ENCODE results near the gene CYTH3. TPM values are rescaled to one million over a fixed set of nuclear protein-coding genes. Genes with fewer than 3 reads are reported as not detected.

Gene CYTH3
- total RNA-seq, 1 donor from 2014 or later, result 31.1 TPM

DNA sequence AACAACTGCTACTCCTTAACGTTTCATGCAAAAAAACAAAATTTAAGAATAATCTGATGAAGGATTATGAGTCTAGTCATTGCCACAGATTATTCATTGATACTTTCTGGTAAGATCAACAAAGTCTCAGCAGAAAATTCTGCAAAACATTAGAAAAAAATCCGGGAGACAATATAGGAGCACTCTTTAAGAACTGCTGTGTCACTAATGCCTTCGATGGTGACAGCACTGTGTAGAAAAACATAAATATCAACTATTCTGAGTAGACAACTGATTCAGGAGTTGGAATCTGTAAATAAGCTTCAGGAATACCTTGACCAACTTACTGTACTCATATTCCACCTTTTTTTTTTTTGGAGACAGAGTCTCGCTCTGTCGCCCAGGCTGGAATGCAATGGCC, 69.0 kb downstream of the CYTH3 start:
- TF ChIP-seq, protein P1, sequence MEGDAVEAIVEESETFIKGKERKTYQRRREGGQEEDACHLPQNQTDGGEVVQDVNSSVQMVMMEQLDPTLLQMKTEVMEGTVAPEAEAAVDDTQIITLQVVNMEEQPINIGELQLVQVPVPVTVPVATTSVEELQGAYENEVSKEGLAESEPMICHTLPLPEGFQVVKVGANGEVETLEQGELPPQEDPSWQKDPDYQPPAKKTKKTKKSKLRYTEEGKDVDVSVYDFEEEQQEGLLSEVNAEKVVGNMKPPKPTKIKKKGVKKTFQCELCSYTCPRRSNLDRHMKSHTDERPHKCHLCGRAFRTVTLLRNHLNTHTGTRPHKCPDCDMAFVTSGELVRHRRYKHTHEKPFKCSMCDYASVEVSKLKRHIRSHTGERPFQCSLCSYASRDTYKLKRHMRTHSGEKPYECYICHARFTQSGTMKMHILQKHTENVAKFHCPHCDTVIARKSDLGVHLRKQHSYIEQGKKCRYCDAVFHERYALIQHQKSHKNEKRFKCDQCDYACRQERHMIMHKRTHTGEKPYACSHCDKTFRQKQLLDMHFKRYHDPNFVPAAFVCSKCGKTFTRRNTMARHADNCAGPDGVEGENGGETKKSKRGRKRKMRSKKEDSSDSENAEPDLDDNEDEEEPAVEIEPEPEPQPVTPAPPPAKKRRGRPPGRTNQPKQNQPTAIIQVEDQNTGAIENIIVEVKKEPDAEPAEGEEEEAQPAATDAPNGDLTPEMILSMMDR (conservative IDR thresholded peaks at IDR 0.05), result no peak
- Mint-ChIP-seq H3K4me1 (ENCODE audit: unreplicated experiment) (peaks cover 17% of the 10 kb centered on the region), H3K27ac (no peak overlapping the region)

DNA sequence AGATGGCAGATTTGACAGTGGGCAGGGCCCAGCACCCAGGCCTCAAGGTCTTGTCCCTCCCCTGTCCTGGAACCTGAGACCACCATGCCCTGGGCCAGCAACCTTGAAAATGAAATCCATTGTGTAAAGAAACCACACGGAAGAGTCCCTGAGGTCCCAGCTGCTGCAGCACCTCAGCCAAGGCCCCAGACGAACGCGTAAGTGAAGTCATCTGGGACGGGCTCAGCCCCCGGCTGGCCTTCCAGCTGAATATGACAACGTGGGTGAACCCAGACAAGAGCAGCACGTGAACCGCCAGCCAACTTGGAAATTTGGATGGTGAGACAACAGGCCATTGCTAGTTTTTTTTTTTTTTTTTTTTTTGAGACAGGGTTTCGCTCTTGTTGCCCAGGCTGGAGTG, 70.3 kb downstream of the CYTH3 start:
- Mint-ChIP-seq H3K36me3 (peaks cover 4% of the 10 kb centered on the region), H3K27ac (no peak overlapping the region), H3K9me3 (no peaks in the 10 kb centered on the region), H3K27me3 (no peaks in the 10 kb centered on the region), H3K4me1 (ENCODE audit: unreplicated experiment) (peaks cover 20% of the 10 kb centered on the region), H3K4me3 (no peak overlapping the region)
- no peak for DNase-seq (ENCODE audit: extremely low spot score, unreplicated experiment)
- TF ChIP-seq, protein P1 (conservative IDR thresholded peaks at IDR 0.05), result no peak

More for the DNA sequence above, 69.0 kb downstream of the CYTH3 start:
- H3K9me3 Mint-ChIP-seq, result no peaks in the 10 kb centered on the region
- DNase-seq (ENCODE audit: extremely low spot score, unreplicated experiment), result no peak
- H3K4me3 Mint-ChIP-seq, result no peak overlapping the region
- no peaks in the 10 kb centered on the region for H3K27me3 Mint-ChIP-seq
- peaks cover 7% of the 10 kb centered on the region for H3K36me3 Mint-ChIP-seq

GRCh38 chr7:6200971-6201370, 71.5 kb downstream of the CYTH3 start:
- no peak overlapping the region for H3K4me3 Mint-ChIP-seq
- TF ChIP-seq, protein P1 (conservative IDR thresholded peaks at IDR 0.05), result no peak
- H3K4me1 Mint-ChIP-seq (ENCODE audit: unreplicated experiment), result peaks cover 13% of the 10 kb centered on the region
- H3K27ac Mint-ChIP-seq, result no peak overlapping the region
- peaks cover 4% of the 10 kb centered on the region for H3K36me3 Mint-ChIP-seq
- no peak for DNase-seq (ENCODE audit: extremely low spot score, unreplicated experiment)
- H3K27me3 Mint-ChIP-seq, result no peaks in the 10 kb centered on the region
- H3K9me3 Mint-ChIP-seq, result no peaks in the 10 kb centered on the region

- Mint-ChIP-seq H3K9me3 (no peaks in the 10 kb centered on the region), H3K36me3 (peaks cover 4% of the 10 kb centered on the region), H3K4me3 (no peak overlapping the region), H3K4me1 (ENCODE audit: unreplicated experiment) (peaks cover 13% of the 10 kb centered on the region), H3K27ac (no peak overlapping the region), H3K27me3 (no peaks in the 10 kb centered on the region)
- no peak for DNase-seq (ENCODE audit: extremely low spot score, unreplicated experiment)
- TF ChIP-seq, protein P1 (conservative IDR thresholded peaks at IDR 0.05), result no peak
These were observed 73.5 kb downstream of the CYTH3 start for GRCh38 chr7:6198689-6199595.

- no peaks in the 10 kb centered on the region for H3K27me3 Mint-ChIP-seq
- no peaks in the 10 kb centered on the region for H3K9me3 Mint-ChIP-seq
- no peak overlapping the region for H3K27ac Mint-ChIP-seq
- peaks cover 4% of the 10 kb centered on the region for H3K36me3 Mint-ChIP-seq
- DNase-seq (ENCODE audit: extremely low spot score, unreplicated experiment), result no peak
- no peak overlapping the region for H3K4me3 Mint-ChIP-seq
- TF ChIP-seq, protein P1 (conservative IDR thresholded peaks at IDR 0.05), result no peak
- H3K4me1 Mint-ChIP-seq (ENCODE audit: unreplicated experiment), result peaks cover 13% of the 10 kb centered on the region
These were observed 74.4 kb downstream of the CYTH3 start for GRCh38 chr7:6197801-6198551.
